ENCODE measurements around the gene GFOD2.
"Not testable (repeated sequence)": the region's sequence is repeated elsewhere in the genome, so short reads cannot be mapped to it uniquely, and the experiment has no call there.

The GFOD2 gene, protein sequence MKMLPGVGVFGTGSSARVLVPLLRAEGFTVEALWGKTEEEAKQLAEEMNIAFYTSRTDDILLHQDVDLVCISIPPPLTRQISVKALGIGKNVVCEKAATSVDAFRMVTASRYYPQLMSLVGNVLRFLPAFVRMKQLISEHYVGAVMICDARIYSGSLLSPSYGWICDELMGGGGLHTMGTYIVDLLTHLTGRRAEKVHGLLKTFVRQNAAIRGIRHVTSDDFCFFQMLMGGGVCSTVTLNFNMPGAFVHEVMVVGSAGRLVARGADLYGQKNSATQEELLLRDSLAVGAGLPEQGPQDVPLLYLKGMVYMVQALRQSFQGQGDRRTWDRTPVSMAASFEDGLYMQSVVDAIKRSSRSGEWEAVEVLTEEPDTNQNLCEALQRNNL

DNA sequence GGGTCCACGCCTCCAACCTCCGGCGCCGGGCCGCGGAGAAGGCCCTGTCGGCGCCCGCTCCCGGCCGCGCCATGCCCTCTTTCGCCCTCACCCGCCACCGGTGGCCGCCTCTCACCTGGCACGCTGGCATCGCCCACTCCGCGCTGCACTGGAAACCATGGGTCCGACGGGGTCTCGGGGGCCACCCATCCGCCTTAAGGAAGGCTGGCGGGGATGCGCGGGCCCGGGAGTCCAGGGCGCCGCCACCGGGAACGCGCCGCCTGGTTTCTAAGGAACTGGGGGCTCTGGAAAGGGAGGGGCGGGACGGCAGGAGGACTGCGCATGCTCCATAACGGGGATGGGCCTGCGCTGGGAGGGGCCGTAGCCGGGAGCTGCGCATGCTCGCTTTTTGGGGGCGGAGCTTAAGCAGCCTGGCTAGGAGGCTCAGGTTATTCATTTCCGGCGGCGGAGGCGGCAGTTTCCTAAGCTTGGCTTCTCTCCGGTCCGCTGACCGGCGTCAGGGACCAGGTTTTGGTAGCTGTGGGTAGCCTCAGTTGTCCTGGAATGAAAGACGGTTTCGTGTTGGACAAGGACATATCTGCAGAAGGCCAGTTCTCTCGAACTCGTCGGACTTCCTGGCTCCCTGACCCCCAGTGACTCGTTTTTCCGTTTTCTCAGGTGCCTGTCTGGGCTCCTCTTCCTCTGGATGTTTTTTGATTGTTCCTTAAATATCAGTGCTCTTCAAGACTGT lies at the start of gene GFOD2:
Gene GFOD2 (minus strand): TSS at position 269 of the 730 bp plus-strand sequence. CDS start 33,601 bp downstream, outside the sequence.
- peak; percentile 87 for DNase-seq (ENCODE audit: low read depth)

DNA sequence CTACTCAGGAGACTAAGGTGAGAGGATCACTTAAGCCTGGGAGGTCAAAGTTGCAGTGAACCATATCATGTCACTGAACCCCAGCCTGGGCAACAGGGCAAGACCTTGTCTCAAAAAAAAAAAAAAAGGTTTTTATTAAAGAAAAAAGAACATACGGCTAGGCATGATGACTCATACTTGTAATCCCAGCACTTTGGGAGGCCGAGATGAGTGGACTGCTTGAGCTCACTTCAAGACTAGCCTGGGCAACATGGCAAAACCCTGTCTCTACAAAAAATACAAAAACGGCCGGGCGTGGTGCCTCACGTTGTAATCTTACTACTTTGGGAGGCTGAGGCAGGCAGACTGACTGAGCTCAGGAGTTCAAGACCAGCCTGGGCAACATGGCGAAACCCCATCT lies 48.8 kb upstream of the GFOD2 start:
- peak; percentile 11 for DNase-seq (ENCODE audit: low read depth)

DNA sequence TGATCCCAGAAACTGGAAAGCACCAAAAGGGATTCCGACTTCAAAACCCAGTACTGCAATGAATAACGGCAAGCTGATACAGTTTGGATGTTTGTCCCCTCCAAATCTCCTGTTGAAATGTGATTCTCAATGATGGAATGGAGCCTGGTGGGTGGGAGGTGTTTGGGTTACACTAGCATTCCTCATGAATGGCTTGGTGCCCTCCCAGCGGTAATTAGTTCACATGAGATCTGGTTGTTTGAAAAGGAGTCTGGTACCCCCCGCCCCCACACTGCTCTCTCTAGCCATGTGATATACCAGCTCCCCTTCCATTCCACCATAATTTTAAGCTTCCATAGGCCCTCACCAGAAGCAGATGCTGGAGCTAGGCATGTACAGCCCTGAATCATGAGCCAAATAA lies 47.2 kb upstream of the GFOD2 start:
- no peak for DNase-seq (ENCODE audit: low read depth)

DNA sequence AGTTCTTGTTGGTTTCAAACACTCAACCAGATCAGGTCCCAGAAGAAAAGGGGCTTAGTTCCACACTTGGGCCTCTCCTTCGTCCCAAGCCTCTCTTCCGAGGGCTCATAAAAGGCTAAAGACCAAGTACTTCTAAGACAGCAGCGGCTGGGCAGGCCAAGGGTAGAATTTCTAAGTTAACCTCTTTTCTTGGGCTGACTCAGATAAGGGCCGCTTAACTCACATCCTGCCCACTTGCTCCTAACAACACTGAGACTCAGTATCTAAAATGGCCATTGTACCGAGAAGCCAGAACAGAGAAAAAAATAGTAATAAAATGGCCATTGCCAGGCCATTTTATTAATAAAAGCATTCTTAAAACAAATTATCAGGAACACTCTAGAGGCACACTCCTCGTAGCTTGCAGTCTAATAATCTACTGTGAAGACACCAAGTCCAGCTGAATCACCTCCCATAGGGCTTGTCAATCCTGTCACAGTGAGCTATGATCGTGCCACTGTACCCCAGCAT lies 45.1 kb upstream of the GFOD2 start:
- DNase-seq (ENCODE audit: low read depth) = no peak

DNA sequence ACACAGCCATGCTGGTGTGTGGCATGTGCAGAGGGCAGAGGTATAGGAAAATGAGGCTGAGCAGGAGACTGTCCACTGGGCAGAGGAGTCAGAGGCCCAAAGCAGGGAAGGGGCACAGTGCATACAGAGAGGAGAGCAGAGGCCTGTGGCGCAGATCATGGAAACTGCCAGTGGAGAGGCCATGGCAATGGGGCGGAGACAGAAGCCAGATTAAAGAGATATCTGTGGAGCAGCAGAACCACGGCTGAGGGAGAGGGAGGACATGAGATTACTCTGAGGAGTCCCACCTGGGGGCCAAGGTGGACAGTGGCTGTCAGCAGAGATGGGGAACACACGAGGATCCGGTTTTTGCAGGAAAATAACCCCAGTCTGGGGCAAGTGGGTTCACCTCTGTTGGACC lies 44.0 kb upstream of the GFOD2 start:
- DNase-seq (ENCODE audit: low read depth) = no peak

DNA sequence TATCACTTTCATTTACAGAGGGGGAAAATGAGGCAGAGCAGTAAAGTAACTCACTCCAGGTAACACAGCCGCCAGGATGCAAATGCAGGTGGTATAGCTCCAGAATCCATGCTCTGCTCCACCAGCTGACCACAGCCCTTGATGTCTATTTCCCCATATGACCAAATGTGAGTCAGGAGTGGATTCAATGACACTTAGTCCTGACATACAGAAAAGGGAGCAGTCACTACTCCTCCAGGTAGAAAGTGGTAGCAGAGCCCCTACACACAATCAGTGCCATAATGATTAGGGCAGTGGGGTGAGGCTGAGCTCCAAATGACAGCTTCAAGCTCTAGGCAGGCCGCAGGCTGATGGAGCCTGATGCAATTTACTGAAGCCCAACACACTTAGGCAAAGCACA lies 43.3 kb upstream of the GFOD2 start:
- DNase-seq (ENCODE audit: low read depth) = no peak

DNA sequence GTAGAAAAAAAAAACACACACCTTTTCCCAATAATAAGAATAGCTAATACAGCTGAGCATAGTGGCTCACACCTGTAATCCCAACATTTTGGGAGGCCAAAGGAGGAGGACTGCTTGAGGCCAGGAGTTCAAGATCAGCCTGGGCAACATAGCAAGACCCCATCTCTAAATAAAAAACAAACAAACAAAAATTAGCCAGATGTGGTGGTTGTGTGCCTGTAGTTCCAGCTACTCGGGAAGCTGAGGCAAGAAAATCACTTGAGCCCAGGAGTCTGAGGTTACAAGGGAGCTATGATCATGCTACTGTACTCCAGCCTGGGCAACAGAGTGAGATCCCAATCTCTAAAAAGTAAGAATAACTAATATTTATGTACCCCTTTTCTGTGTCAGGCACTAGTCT lies 42.8 kb upstream of the GFOD2 start:
- no peak for DNase-seq (ENCODE audit: low read depth)

DNA sequence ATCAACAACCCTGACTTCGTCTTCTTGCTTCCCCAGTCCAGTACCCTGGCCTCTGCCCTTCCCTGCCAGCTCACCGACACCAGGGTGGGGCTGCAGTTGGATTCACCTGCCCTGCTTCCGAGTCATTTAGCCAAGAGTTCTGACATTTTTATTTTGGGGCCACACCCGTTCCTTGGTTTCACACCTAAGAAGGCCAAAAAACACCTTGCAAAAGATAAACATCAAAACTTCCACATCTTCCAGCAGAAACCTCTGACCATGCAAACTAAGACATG lies 41.8 kb upstream of the GFOD2 start:
- DNase-seq (ENCODE audit: low read depth) = no peak

DNA sequence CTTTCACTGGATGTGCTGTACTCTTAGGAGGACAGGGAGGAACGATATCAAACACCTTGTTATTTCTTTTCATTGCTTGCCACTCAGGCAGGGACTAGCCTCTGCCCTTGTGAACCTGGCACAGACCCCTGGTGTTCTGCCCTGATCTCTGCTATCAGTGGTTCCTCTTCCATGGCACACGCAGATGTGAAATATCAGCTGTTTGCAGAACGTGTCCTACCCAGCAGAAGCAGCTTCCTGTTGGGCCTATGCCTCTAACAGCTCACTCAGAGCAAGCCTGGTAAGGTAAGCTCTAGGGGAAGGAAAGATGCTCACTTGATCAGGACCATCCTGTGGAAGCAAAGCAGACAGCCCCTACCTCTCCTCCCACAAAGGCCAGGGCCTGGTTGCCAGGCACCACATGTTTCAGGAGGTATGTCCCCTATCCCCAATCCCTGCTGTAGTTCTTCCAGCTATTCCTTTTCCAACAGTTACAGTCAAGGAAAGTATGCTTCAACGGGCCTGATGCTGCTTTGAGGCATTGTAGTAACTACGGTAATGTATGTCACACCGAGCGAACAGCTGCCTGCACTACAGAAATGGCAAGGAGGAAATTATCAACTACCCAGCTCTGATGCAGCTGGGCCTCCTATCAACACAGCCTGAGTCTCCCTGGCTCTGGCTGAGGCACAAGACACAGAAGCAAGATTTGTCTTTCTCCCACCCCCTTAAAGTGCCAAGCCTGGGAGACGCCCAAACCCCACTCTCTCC lies 41.3 kb upstream of the GFOD2 start:
- no peak for DNase-seq (ENCODE audit: low read depth)

DNA sequence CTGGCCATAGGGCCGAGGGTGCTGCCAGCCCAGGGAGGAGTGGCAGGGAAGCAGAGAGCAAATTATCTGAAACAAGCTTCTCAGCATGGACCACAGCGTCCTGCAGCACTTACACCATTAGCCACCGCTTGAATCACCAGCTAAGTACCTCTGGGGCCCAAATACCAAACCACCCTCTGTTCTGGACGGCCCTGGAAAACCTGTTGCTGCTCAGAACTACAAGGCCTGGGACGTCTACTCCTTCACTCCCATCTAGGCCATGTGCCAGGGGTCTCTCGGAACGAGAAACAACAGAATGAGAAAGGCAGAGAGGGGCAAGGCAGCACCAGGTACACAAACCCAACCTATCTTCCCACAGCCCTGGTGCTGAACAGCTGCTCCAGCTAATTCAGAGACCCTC lies 39.9 kb upstream of the GFOD2 start:
- no peak for DNase-seq (ENCODE audit: low read depth)

DNA sequence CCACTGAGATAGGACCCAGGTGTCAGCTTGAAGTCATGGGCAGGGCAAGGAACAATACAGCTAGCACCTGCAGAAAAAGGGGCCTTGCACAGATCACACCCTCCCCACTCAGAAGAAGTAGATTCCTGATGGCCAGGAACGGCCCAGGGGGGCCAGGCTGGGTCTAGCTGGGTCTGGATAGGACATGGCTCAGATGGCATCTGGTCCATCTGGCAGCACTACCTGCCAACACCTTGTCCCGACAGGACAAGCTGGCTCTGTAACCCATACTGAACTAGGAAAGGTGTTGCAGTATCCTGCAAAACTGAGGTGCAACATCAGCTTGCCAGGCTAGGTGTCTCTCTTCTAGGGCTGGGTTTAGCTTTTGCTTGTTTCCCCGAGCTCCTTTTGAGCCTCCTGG lies 38.9 kb upstream of the GFOD2 start:
- DNase-seq (ENCODE audit: low read depth) = no peak

DNA sequence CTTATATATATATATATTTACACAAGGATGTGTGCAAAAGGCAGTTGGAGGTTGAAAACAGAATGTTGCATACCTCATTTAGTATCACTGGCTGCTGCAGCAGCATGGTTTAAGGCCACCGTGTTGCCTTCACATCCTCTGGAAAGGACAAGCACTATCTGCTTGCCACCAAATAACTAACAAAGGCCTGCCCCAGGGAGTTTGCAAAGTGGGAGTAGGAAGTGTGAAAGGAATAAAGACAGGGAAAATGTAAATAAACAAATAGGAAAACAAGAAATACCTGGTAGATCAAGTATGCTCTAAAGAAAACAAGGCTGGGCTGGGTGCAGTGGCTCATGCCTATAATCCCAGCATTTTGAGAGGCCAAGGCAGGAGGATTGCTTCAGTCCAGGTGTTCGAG lies 33.5 kb upstream of the GFOD2 start:
- DNase-seq (ENCODE audit: low read depth) = no peak

DNA sequence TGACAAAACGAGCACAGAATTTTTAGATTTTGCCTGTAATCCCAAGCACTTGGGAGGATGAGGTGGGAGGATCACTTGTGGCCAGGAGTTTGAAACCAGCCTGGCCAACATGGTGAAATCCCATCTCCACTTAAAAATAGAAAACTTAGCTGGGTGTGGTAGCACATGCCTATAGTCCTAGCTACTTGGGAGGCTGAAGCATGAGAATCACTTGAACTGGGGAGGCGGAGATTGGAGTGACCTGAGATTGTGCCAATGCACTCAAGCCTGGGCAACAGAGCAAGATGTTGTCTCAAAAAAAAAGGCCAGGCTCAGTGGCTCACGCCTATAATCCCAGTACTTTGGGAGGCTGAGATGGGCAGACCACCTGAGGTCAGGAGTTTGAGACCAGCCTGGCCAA lies 32.2 kb upstream of the GFOD2 start:
- DNase-seq (ENCODE audit: low read depth) = not testable (repeated sequence)

DNA sequence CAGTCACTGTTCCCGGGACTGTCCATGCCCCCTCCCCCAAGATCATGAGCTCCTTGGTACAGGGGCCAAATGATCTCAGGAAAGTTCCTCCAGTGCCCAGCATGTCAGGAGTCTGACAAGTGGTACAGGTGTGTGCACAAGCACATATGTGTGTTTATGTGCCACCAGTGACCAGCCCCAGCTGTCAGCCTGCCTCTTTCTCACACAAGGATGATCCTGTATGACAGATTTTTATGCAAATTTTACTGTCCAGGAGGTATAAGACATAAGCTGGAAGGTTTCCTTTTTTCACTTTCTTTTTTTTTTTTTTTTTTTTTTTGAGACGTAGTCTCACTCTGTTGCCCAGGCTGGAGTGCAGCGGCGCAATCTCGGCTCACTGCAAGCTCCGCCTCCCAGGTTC lies 31.4 kb upstream of the GFOD2 start:
- no peak for DNase-seq (ENCODE audit: low read depth)

DNA sequence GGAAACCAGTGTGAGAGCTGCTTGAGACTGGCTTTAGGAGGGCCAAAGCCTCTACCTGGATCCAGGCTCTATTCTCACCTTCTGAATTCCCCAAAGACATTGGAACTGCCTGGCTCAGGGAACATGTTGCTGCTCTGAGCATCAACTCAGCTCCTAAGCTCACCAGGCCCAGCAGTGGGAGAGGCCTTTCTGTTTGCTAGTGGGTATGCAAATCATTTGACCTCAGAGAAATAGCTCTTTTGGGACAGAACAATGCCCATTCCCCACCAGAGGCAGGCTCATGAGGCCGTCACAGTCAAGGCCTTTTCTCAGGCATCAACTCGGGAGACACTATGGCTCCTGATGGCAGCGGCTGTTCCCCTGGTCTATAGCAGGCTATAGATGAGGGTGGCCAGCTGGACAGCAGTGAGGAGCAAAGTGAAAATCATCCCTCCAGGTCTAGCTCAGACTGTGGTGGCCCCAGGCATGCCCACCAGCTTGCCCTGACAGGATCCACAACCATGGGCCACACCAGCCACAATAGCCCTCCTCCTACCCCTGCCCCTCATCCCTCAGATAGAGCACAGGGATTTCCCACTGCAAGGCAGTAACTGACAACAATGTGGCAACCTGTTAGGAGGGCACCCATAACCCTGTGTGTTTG lies 30.4 kb upstream of the GFOD2 start:
- DNase-seq (ENCODE audit: low read depth) = no peak

DNA sequence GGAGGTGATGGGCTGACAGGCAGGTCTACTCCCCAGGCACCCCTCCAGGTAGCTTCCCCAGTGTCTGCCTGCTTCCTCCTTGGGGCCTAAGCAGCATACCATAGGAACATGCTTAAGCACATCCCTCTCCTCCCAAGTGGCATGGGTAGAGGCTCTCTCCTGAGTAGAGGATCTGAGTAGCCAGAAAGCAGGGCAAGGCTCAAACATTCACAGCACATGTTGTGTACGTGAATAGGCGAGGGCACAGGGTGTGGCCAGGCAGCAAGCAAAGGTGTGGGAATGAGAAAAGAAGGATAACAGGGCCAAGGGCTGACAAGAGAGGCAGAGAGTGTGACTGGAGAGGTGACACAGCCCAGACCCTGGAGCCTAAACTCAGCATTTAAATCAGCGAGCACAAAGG lies 29.7 kb upstream of the GFOD2 start:
- DNase-seq (ENCODE audit: low read depth) = no peak

DNA sequence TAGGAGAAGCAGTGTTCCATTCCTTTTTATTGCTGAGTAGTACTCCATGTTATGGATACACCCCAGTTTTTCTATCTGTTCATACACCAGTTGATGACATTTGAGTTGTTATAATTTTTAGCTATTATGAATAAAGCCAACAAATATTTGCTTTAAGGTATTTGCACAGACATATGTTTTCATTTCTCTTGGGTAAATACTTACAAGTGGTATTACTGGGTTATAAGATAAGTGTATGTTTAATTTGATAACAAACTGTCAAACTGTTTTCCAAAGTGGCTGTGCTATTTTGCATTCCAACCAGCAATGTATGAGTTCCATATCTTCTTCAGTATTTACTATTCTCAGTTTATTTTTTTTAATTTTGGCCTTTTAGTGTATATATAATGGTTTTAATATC lies 27.7 kb upstream of the GFOD2 start:
- DNase-seq (ENCODE audit: low read depth) = no peak

DNA sequence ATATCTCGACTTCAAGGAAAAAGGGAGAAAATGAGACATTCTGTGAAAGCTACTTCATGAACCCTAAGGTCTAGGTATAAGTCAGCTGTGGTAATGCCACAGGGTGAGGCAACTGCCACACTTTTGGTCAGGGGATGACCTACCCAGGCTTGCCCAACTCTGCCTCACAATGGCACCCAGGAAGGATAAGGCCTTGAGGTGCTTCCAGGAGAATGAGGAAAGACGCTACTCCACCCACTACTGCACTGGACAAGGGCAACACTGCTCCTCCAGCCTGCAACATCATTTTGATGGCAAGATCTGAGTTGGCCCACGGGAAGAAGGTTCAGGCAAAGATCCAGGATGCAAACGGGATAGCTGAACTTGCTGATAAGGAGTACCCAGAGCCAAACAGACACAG lies 22.0 kb upstream of the GFOD2 start:
- DNase-seq (ENCODE audit: low read depth) = no peak

DNA sequence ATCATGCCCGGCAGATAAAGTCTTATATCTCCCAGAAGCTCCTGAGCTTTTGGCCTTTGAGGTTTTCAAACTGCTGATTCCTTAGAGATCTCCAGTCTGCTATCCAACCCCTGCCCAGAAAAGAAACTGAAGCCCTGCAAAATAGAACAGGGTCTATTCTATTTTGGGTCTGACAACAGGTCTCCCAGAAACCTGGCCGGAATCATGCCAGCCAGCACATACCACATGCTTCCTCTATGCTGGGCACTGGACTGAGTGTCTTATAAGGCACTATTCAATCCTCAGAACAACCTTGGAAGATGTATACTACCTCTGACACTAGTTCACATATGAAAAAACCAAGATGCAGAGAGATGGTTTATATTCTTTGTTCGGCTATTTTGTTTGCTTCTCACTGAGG lies 21.3 kb upstream of the GFOD2 start:
- DNase-seq (ENCODE audit: low read depth) = no peak

DNA sequence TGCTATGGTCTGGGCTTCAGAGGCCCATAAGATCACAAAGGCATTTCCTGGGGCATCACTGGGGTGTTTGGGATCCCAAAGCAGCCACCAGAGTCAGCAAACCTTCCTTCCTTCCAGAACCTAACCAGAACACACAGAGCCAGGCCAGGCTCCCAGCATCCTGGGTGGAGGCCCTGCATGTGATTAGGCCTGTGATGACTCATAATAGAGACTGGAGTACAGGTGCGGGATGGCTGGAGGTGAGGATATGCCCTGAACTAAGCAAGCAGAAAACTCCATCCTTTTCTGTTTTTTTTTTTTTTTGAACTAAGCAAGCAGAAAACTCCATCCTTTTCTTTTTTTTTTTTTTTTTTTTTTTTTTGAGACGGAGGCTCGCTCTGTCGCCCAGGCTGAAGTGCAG lies 17.7 kb upstream of the GFOD2 start:
- no peak for DNase-seq (ENCODE audit: low read depth)

DNA sequence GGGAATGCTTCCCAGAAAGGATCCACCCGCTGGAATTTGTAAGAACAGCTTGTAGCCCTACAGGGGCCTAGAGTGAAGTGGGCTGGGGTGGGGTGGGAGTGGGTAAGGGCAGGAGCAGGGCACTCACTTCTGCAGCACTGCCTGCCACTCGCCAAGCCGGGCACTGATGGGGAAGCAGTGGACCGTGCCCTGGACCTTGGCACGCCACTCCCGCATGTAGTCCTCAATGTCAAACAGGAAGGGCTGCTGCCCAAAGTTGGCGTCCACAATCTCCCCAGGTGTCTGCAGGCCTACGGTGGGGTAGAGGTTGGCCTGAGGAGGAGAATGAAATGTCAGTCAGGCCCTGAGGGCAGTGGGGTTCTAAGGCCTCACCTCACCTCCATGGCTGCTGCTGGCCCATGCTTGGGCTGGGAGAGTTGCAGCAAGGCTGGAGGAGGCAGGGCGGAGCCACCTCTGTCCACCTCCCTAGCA lies 15.7 kb upstream of the GFOD2 start:
- DNase-seq (ENCODE audit: low read depth) = no peak

DNA sequence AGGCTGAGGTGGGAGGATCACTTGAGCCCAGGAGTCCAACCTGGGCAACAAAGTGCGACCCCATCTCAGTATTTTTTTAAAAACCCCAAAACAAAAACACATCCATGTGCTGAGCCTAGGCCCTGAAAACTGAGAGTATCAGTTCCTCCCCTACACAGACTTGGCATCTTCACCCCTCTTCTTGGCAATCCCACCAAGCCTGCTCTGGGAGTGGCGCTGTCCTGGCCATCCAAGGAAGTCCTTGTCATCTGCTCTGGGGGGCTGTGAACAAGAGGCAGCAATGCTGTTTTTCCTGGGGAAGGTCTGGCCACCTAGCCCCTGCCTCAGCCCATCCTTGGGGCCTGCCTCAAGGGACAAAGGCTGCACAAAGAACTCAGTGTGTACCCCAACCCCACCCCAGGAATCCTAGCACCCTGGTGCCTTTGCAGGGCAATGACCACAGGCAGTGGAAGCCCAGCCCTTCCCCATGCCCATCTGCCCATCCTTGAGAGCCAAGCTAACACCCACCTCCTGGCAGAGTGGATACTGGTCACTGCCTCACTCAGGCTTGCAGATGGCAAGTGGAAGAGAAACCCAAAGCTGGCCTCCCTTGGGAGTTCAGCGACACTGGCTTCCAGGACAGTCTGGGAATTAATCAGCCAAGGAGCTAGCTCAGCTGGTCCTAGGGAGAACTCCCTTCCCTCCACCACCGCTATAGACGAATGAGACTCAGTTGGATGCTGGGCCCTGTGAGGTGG lies 14.8 kb upstream of the GFOD2 start:
- DNase-seq (ENCODE audit: low read depth) = no peak
